GM21717 (cell line): ENCODE data around the gene TLE3.

Experiments used
- ATAC-seq: cut with Tn5 transposase; IDR thresholded peaks from one replicate; pipeline ENCODE4 v1.9.1; 2021; ENCODE audit warnings: mild to moderate bottlenecking, moderate library complexity; ENCODE audit not compliant: unreplicated experiment

Gene TLE3

DNA sequence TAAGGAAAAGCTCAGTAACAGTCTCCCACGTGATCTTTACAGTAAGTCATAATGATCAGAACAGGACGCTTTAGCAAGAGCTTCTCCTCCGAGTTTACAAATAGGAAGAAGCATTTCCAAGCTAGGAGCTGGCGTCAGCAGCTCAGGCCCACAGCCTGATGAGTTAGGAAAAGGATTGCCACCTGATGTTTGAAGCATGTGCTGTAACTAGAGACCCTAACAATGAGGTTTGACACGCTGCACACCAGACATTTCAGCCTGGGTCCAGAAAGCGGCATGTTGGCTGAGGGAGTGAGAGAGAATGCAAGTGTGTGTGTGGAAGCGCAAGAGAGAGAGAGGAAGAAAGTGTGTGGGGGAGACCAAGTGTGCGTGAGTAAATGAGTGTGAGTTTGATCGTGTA, 47.3 kb downstream of the TLE3 start:
- ATAC-seq: no peak

DNA sequence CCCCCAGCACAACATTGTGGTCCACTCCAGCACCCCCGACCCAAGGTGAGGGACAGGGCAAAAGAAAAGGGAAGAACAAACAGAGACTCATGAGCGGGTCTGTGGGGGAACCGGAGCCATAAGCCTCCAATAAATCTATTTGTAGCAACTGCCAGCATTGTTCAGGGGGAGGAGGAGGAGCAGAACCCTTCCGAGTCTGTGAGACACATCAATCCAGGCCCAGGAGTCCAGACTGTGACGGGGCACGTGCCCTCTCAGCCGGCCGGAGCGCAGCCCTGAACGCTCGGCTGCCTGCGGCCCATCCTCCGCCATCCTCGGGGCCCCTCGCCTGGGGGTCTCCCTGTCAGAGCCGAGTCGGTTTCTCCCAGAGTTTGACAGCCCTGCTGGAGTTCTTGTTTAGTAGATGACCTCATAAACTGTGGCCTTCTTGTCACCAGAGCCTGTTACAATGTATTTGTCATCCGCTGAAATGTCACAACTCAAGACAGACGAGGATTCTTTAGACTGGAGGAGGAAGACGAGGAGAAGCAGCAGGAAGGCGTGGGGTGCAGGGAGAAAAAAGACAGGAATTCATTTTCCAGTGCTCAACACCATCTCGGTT, 47.9 kb downstream of the TLE3 start:
- no peak for ATAC-seq

DNA sequence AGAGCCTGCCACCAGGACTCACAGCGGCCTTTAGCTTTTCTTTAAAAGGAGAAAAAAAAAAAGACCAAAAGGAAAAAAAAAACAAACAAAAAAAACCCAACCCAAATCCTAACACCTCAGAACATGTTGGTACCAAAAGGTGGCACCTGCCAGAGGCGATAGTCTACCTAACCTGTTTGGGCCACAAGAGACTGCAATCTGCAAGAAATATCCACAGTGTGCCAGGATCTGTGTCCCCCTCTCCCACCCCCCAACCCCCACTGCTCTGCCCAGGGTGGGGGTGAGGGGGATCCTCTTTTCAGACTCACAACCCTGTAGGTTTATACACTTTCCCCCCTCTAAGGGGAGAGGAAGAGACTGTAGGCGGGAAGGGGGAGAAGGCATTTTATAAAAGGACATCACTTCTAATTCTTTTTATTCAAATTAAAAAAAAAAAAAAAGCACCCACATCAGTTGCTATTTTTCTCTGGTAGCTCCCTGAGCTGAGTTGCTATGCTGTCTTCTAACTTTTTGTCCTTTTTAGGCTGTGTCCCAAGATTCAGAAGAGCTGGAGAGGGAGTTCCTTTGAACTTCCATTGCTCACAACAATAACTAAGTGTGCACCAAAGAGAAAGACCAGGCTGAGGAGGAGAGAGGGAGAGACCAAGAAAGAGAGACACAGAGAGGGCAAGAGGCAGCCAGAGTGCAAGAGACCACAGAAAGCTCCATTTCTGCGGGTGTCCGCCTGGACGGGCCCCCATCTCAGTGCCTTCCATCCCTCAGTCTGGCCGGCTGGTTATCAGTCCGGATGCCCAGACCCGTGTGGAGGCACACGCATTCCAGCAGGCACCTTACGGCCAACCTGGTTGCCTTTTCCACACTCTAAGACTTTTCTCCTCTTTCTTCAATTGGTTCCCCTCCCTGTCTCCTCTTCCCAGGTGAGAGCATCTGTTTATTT, 48.9 kb downstream of the TLE3 start:
- no peak for ATAC-seq

DNA sequence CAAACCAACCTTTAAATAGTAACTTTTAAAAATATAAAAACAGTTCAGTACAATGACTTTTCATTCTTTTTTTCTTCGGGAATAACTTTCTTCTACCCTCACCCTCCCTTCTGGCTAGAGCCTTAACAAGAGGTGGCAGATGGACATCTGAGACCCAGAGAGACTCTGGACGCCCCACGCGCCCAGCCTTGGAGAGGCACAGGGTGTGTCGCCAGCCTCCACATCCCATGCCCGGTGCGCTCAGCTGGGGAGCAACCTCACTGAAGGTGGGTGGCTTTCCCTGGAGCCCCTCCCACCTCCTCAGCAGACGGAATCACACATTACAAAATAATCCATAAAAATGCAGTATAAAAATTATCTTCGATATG, 49.5 kb downstream of the TLE3 start:
- no peak for ATAC-seq

DNA sequence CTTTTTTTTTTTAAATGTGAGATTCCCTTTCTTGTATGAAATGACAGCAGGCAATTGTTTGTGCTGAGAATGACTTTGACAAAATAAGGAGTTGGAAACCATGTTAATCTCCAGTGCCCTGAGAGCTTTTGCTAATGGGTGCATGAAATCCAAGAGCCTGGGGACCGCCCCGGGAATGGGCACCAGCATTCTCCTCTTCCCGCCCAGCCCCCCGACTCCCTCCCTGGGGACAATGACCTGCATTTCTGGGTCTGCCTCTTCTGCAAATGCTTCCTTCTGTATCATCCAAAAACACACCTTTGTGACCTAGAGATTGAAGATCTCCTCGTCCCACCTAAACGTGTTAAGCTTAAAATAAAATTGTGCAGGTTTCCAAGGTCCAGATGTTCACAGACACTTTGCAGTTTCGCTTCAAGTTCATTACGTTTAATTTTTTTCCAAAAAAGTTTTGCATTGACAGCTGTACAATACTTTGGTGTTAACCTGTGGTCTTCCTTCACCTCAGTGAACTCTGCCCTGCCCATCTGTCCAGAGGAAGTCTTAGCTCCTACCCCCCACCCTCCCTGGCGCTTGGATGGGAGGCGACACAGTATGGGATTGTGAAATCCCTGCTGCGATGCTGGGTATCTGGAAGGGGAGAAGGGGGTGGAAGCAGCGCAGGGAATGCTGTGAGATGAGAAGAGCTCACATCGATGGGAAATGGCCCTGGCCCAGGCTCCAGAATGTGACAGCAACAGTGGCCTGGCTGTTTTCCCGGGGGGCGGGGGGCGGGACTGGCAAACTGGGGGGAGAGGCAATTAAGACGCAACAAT, 50.1 kb downstream of the TLE3 start:
- ATAC-seq: no peak

DNA sequence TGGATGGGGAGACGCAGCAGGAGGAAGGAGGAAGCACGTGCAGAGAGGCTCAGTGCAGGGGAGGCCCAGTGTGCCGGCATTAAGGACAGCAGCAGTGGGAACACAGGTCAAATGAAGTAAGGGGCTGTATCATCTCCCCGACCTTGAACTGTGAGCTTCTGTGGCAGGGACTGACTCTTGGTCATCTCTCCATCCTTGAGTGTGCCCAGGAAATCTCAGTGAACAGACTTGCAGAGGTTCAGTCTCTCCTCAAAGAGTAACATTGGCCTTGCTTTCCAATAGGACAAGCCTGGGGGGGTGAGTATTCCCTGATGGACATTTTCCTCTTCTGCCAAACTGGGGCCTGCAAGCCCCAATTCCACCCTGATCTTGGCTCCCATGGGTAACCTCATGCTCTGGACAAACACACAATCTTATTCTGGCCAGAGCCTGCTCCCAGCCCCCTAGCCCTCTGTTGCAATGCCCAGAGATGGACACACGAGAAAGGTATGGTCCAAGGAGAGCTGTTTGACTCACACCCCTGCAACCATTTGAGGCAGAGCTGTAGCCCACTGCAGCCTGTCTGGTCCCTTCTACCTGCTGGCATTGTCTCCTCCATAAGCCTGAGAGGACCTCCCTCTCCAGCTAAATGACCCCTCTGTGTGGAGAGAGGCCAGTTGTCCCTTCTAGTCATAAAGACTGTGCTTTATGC, 50.9 kb downstream of the TLE3 start:
- no peak for ATAC-seq

DNA sequence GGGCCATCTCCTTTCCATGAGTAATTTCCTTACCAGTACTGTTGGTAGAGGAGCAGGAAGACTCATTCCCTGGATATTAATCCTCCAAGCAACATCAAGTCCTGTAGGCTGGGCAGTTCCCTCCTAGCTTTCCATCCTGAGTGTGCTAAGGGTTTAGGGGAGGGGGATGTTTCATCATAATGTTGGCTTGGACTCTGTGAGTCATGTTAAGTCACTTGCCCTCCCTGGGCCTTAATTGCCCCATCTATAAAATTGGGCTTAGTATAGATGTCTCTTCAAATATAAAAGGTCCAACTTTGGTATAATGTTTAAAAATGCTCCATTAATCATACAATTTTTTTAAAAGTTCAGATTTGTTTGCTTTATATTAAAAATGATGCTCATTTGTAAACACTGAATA, 52.7 kb downstream of the TLE3 start:
- ATAC-seq: no peak

DNA sequence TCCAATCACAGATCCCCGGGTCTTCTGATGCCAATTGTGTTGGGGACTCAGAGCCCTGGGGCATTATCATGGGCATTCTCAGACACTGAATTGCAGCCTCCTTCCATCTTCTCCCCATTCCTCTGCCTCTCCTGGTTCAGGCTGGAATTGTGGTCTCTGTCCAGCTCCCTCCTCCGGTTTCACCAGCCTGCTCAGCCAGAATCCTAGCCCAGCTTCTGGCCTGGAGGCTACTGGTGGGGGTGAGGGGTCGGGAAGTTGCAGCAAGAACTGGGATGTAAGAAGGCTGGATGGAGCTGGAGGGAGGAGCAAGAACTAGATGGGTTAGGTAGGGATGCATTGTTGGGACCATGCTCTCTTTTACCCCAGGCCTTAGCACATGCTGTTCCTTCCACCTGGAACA, 53.5 kb downstream of the TLE3 start:
- no peak for ATAC-seq

DNA sequence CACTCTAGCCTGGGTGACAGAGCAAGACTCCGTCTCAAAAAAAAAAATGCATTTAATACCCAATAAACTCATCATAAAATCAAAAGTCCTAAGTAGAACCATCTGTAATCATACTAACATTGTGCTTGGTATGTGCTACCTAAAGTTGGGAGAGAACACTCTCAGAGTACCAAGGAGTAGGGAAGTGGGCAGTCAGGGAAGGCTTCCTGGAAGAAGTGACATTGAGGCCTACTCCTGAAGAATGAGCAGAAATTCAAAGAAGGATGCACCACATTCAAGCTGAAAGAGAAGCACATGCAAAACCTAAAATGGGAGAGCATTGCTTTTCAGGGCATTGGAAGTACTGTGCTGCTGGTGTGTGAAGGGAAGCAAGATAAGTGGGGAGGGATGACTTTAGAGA, 54.1 kb downstream of the TLE3 start:
- ATAC-seq: no peak

DNA sequence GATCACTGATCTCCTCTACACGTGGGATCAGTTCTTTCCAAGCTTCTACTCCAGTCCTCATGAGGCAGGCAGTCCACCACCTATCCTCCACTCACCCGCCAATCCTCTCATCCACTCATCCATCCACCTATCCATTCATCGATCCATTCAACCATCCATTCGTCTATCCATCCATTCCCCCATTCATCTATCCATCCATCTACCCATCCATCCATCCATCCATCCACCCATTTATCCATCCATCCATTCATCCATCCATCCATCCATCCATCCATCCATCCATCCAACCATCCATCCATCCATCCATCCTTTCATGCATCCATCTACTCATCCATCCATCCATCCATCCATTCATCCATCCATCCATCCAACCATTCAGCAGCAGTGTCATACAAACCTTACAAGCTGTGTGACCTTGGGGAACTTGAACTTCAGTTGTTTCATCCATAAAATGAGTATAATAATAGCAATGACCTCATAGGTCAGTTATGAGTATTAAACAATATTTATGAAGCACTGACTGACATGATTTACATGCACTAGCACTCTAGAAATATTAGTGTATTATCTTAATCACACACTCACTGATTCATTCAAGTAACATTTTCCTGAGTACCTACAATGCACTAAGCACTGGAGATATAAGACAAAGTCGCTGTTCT, 55.0 kb downstream of the TLE3 start:
- no peak for ATAC-seq

DNA sequence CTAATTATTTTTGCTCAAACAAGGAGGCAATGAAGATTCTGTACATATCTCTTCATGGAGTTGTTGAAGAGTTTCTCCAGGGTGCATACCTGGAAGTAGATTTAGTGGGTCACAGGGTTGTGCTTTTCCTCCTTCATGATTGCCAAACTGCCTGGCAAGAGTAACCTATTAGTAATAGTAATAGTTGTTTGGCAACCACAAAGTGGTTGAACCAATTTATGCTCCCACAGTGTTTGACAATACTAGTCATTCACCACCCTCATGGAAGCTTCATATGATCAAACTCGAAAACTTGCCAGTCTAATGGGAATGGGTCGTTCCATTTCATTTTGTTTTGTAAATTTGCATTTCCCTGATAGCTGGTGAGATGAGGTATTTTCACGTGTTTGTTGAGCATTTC, 57.8 kb downstream of the TLE3 start:
- ATAC-seq: no peak

DNA sequence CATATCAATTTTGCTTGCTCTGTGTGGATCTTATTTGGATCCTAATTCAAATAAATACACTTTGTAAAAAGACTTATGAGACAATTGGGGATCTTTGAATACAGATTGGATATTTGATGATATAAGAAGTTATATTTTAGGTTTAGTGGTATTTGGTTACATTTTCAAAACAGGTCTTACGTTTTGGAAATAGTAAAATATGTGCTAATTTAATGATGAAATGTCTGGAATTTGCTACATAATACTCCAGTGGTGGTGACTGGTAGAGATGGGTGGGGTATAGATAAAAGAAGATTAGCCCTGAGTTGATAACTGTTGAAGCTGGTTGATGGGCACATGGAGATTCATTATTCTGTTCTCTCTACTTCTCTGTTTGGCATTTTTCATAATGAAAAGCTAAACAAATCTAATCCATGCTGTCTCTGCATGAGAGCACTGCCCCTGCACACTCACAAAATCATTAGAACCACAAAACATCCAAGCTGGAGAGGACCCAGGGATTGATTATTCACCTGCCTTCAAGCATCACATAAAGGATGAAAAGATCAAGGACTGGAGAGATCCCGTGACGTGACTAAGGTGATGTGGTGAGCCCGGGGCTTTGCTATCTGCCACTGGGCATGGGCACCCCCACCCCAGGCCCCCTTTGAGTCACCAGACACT, 58.9 kb downstream of the TLE3 start:
- ATAC-seq: no peak

DNA sequence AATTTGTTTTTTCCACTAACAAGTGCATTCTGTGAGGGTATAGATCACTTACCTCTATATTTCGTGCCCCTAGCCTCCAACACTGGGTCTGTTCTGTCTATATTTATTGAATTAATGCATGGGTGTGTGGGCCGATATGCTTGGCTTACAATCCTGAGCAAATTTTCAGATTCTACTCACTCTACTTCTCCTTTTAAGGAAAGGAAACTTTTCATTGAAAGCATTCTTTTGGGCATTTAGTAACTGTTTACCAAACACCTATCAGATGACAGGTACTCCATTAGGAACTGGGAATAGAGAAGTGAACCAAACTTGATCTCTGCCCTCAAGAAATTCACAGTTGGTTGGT, 60.5 kb downstream of the TLE3 start:
- ATAC-seq: no peak

DNA sequence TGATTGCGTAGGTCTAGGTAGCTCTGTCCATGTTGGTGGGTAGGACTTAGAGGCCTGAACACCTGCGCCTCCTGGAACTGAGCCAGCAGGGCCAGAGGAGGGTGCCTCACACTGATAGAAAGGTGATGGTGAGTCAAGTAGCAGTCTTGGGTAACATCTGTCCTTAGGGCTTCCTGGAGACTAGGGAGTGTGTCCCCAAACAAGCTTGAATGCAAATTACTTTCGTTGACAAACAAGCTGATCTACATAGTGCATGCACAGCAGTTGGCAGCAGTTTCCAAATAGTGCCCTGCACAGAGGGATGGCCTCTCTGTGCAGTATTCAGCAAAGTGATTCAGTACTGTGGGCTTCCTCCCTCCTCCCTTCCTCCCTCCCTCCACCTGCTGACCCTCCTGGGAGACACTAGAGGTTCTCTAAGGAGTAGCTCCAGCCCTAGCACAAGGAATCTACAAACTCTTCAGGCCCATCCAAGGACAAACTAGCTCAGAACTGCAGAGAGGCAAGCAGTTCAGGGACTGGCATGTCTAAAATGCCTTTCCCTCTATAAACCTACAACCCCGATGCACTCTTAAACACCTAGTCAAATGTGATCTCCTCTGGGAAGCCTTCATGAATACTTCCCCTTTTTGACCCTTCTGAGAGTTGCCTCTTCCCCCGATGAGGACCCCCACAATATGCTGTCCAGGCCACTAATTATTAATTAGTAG, 61.0 kb downstream of the TLE3 start:
- peak; percentile 84 for ATAC-seq

DNA sequence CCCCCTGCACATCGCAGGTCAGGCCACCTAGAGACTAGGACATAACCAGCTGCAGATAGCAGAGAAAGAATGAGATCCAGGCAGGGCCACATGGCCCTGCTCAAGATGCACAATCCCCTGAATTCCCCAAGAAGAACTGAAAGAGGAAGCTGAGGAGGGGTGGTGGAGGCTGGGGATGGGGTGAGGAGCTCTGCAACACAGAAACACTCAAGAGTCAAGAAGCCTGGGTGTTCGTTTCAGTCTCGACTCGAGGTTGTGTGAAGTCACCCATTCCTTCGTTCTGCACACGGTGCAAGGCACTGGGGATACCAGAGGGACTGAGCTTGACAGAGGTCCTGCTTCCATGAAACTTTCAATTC, 62.0 kb downstream of the TLE3 start:
- ATAC-seq: peak; percentile 60

DNA sequence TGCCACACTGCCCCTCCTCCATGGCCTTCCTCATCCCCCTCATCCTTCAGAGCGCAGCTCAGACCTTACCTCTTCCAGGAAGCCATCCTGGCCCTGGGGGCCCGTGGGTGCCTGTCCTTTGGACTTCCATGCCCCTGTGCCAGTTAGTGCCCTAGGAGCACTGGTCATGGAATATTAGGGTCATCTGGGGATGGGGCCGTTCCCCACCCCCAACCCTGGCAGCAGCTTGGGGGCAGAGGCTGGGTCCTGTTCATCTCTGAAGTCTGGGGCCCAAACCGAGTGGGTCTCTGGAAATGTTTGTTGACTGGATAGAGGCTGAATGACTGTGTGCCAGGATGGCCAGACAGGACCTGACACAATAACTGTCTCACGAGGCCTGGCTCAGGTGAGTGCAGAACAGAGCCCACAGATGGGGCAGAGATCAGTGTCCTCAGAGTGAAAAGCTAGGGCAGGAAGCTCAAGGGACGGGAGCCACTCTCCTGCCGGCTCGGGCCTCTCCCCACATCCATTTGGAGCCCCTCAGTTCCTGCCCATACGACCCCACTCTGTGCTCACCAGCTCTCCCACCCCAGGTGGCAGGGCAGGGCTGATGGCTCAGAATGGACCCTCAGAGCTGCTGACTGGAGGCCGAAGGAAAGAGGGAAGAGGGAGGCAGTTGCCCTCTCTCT, 62.5 kb downstream of the TLE3 start:
- ATAC-seq: no peak

DNA sequence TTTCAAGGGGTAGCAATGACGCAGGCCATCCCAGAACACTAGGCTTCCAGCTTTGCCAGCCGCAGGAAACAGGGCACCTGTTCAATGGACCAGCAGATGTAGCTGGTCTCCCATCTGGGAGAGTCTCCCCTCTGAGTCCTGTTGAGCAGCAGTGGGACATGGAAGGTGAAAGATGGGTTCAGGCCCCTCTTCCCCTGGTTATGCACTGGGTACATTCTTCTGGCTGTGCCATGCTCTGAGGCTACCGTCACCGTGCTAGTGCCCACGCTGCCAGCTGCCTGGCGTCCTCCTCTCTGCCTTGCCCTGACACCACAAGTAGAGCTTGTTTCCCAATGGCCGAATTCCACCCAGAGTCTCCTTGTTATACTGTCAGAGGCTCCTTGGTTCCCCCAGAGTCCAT, 63.1 kb downstream of the TLE3 start:
- ATAC-seq: no peak

DNA sequence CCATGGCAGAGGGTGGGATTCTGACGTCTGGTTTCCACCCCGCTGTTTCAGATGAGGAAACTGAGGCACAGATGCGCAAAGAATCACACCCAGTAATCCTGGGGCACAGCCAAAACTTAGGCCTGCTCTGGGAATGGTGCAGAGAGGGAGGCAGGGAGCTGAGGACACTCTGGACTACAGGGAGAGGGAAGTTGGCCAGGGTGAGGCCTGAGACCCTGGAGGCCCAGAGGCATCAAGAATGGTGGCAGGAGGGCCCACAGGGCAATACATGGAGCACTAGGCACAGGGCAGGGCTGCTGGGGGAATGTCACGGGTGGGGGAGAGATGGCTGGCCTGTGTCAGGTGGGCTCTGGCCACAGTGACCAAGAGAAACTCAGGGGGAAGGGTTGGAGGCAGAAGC, 63.6 kb downstream of the TLE3 start:
- ATAC-seq: no peak

DNA sequence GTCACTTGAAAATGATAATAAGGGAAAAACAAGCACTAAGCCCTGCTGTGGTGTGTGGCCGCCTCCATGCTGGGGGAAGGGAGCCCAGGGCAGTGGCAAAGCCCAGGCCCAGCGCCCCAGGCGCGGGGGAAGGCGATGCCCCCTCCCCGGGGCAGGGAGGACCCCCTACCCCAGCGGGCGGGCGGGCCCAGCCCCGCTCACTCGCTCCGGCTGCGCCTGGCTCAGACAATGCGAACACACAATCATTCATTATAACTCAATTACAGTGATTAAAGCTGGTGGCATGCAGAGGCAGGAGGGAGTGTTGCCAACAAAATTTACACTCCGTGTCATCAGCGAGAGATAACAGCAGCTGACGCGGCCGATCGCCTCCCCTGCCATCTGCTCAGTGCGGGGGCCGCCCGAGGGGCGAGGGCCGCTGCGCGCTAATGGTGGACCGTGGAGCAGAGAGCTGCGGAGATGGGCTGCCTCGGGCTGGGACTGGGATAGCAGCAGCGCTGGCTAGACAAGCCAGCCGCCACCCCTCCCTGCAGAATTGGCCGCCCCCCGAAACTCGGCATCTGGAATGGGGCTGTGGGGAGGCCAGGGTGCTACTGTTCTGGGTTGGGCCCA, 64.1 kb downstream of the TLE3 start:
- no peak for ATAC-seq
